Fibroblast of the aortic adventitia (primary cell): ENCODE measurements around the gene ARF1. TPM values are rescaled to one million over a fixed set of nuclear protein-coding genes. Genes with fewer than 3 reads are reported as not detected.

ENCODE experiments used
- DNase-seq: peaks from one replicate; pipeline ENCODE4 v3.0.0-alpha.2; 2010; ENCODE audit warnings: low read depth
- H3K4me3 ChIP-seq: 2 replicates; pipeline ENCODE4 v1.5.1; 2011; ENCODE audit warnings: low read depth, mild to moderate bottlenecking, control low read depth, low read length, moderate library complexity
- CTCF ChIP-seq: IDR thresholded peaks from 2 replicates; pipeline ENCODE4 v1.5.1; 2011; ENCODE audit warnings: mild to moderate bottlenecking, low read length, control low read depth, inconsistent platforms; ENCODE audit not compliant: insufficient read depth
- total RNA-seq: library from RNA; depleted of rRNA; stranded (reverse); fragments of >200 nt; gene quantifications from 2 replicates; pipeline ENCODE4 v1.2.3, GENCODE V29; 2012; ENCODE audit warnings: low replicate concordance

Gene ARF1
- total RNA-seq, 1 donor: 246 TPM

- no peak for DNase-seq
- no peak for TF ChIP-seq CTCF
- H3K4me3 ChIP-seq: no peak overlapping the region
These were observed 10.8 kb downstream of the ARF1 start for GRCh38 chr1:228093050-228093906.

- no peak for TF ChIP-seq CTCF
- no peak overlapping the region for H3K4me3 ChIP-seq
- DNase-seq: no peak
These were observed 12.0 kb downstream of the ARF1 start for GRCh38 chr1:228094432-228095016.

GRCh38 chr1:228095161-228095560 is 12.7 kb downstream of the ARF1 start:
- DNase-seq: no peak
- TF ChIP-seq CTCF: no peak

GRCh38 chr1:228095938-228096337 is 13.4 kb downstream of the ARF1 start:
- no peak overlapping the region for H3K4me3 ChIP-seq
- TF ChIP-seq CTCF: no peak
- no peak for DNase-seq

More at GRCh38 chr1:228095161-228095560, 12.7 kb downstream of the ARF1 start:
- H3K4me3 ChIP-seq: no peak overlapping the region

- DNase-seq: no peak
- no peak for TF ChIP-seq CTCF
These were observed 14.2 kb downstream of the ARF1 start for GRCh38 chr1:228096416-228097332.

GRCh38 chr1:228097333-228098081 is 15.0 kb downstream of the ARF1 start:
- TF ChIP-seq CTCF: no peak
- DNase-seq: no peak
- H3K4me3 ChIP-seq: no peak overlapping the region

More at GRCh38 chr1:228096416-228097332, 14.2 kb downstream of the ARF1 start:
- H3K4me3 ChIP-seq: no peak overlapping the region
